ENCODE results near the gene KCND2. TPM values are rescaled to one million over a fixed set of nuclear protein-coding genes. Genes with fewer than 3 reads are reported as not detected.

The KCND2 gene
- total RNA-seq, 1 experiment from 2014 or later, result 0.72 TPM

- Histone ChIP-seq H3K27ac (no peak overlapping the region), H3K36me3 (ENCODE audit: low read depth) (no peaks in the 10 kb centered on the region), H3F3A (ENCODE audit: insufficient read depth, low read depth) (no peaks in the 10 kb centered on the region), H3K4me2 (no peak overlapping the region), H3K9me3 (ENCODE audit: insufficient read depth, low read depth) (no peaks in the 10 kb centered on the region), H3K4me1 (replicated peaks; ENCODE audit: insufficient read depth) (no peaks in the 10 kb centered on the region), H4K20me1 (ENCODE audit: insufficient read depth) (no peaks in the 10 kb centered on the region), H3K9me2 (ENCODE audit: insufficient read depth) (no peaks in the 10 kb centered on the region), H3K79me2 (ENCODE audit: low read depth) (no peaks in the 10 kb centered on the region), H3K27me3 (ENCODE audit: insufficient read depth, low read depth) (no peaks in the 10 kb centered on the region), H3K4me3 (no peak overlapping the region), H2AFZ (no peak overlapping the region)
- DNase-seq, result no peak
- TF ChIP-seq EZH2 (IDR thresholded peaks at IDR 0.05; ENCODE audit: low read depth), result no peak
- TF ChIP-seq CTCF (conservative IDR thresholded peaks at IDR 0.05), result no peak
- BruUV-seq (replicated peaks), result no TSS peak
- intact Hi-C loops (cut with micrococcal nuclease; ENCODE audit: unreplicated experiment), result no loop called here
- ChIA-PET CTCF (no interaction called here), POLR2A (ENCODE audit: unreplicated experiment) (no interaction called here)
Observed at GRCh38 chr7:120462991-120463390, 190.0 kb downstream of the KCND2 start.

GRCh38 chr7:120464104-120464503, 191.1 kb downstream of the KCND2 start:
- no peak overlapping the region for H3K4me2 ChIP-seq
- H3K27ac ChIP-seq, result no peak overlapping the region
- H3F3A ChIP-seq (ENCODE audit: insufficient read depth, low read depth), result no peaks in the 10 kb centered on the region
- no peak overlapping the region for H2AFZ ChIP-seq
- intact Hi-C loops (cut with micrococcal nuclease; ENCODE audit: unreplicated experiment), result no loop called here
- no peaks in the 10 kb centered on the region for H3K79me2 ChIP-seq (ENCODE audit: low read depth)
- TF ChIP-seq CTCF (conservative IDR thresholded peaks at IDR 0.05), result no peak
- TF ChIP-seq EZH2 (IDR thresholded peaks at IDR 0.05; ENCODE audit: low read depth), result no peak
- H4K20me1 ChIP-seq (ENCODE audit: insufficient read depth), result no peaks in the 10 kb centered on the region
- DNase-seq, result no peak
- no peaks in the 10 kb centered on the region for H3K27me3 ChIP-seq (ENCODE audit: insufficient read depth, low read depth)
- H3K36me3 ChIP-seq (ENCODE audit: low read depth), result no peaks in the 10 kb centered on the region
- no TSS peak for BruUV-seq (replicated peaks)
- H3K4me1 ChIP-seq (replicated peaks; ENCODE audit: insufficient read depth), result no peaks in the 10 kb centered on the region
- H3K9me2 ChIP-seq (ENCODE audit: insufficient read depth), result no peaks in the 10 kb centered on the region
- no peak overlapping the region for H3K4me3 ChIP-seq
- ChIA-PET CTCF (no interaction called here), POLR2A (ENCODE audit: unreplicated experiment) (no interaction called here)
- H3K9me3 ChIP-seq (ENCODE audit: insufficient read depth, low read depth), result no peaks in the 10 kb centered on the region

GRCh38 chr7:120467676-120468075, 194.7 kb downstream of the KCND2 start:
- H3K27ac ChIP-seq, result no peak overlapping the region
- H3K36me3 ChIP-seq (ENCODE audit: low read depth), result no peaks in the 10 kb centered on the region
- no peak overlapping the region for H3K4me3 ChIP-seq
- DNase-seq, result no peak
- no TSS peak for BruUV-seq (replicated peaks)
- CTCF ChIA-PET, result no interaction called here
- no peaks in the 10 kb centered on the region for H3K79me2 ChIP-seq (ENCODE audit: low read depth)
- H3K9me2 ChIP-seq (ENCODE audit: insufficient read depth), result no peaks in the 10 kb centered on the region; the same call in 1 of the 2 replicates
- H3K4me1 ChIP-seq (replicated peaks; ENCODE audit: insufficient read depth), result no peaks in the 10 kb centered on the region
- no peaks in the 10 kb centered on the region for H3K27me3 ChIP-seq (ENCODE audit: insufficient read depth, low read depth)
- no peak overlapping the region for H3K4me2 ChIP-seq
- POLR2A ChIA-PET (ENCODE audit: unreplicated experiment), result no interaction called here
- no peaks in the 10 kb centered on the region for H3F3A ChIP-seq (ENCODE audit: insufficient read depth, low read depth)
- TF ChIP-seq CTCF (conservative IDR thresholded peaks at IDR 0.05) (no peak), EZH2 (IDR thresholded peaks at IDR 0.05; ENCODE audit: low read depth) (no peak)
- no peak overlapping the region for H2AFZ ChIP-seq
- H4K20me1 ChIP-seq (ENCODE audit: insufficient read depth), result no peaks in the 10 kb centered on the region
- intact Hi-C loops (cut with micrococcal nuclease; ENCODE audit: unreplicated experiment), result no loop called here
- no peaks in the 10 kb centered on the region for H3K9me3 ChIP-seq (ENCODE audit: insufficient read depth, low read depth)
